Thymus (tissue), 11 donors: ENCODE results near the gene NR2F1-AS1. TPM values are rescaled to one million over a fixed set of nuclear protein-coding genes. Genes with fewer than 3 reads are reported as not detected.
"Not testable (repeated sequence)": the region's sequence is repeated elsewhere in the genome, so short reads cannot be mapped to it uniquely, and the experiment has no call there.

Source experiments
- DNase-seq, 9 donors: peaks; one replicate each; pipeline ENCODE4 v3.0.0-alpha.2; 2013; ENCODE audit warnings: low spot score in 9 of 9, low read depth in 6 of 9, missing footprints in 1 of 9
- H3K27ac ChIP-seq, 2 donors: one replicate each; pipeline ENCODE4 v1.5.1; 2013; ENCODE audit warnings: control low read depth in 1 of 2, low read depth in 1 of 2, low read length in 1 of 2, mild to moderate bottlenecking in 1 of 2, moderate library complexity in 1 of 2
- H3K27me3 ChIP-seq, 2 donors: one replicate each; pipeline ENCODE4 v1.5.1; 2013; ENCODE audit warnings: low read length in 1 of 2; ENCODE audit not compliant: control insufficient read depth in 2 of 2, insufficient read depth in 1 of 2
- H3K36me3 ChIP-seq, 2 donors: one replicate each; pipeline ENCODE4 v1.5.1; 2013; ENCODE audit warnings: low read length in 1 of 2, mild to moderate bottlenecking in 1 of 2, moderate library complexity in 1 of 2; ENCODE audit not compliant: control insufficient read depth in 2 of 2, insufficient read depth in 2 of 2
- H3K4me1 ChIP-seq, 2 donors: one replicate each; pipeline ENCODE4 v1.5.1; 2013; ENCODE audit warnings: low read length in 2 of 2; ENCODE audit not compliant: control insufficient read depth in 2 of 2, insufficient read depth in 2 of 2
- H3K4me3 ChIP-seq, 2 donors: one replicate each; pipeline ENCODE4 v1.5.1; 2013; ENCODE audit warnings: low read length in 2 of 2, control low read depth in 1 of 2, mild to moderate bottlenecking in 1 of 2
- H3K9me3 ChIP-seq, 2 donors: one replicate each; pipeline ENCODE4 v1.5.1; 2013; ENCODE audit warnings: low read length in 1 of 2, mild to moderate bottlenecking in 1 of 2; ENCODE audit not compliant: control insufficient read depth in 2 of 2, insufficient read depth in 1 of 2
- WGBS: extraction: QIAGEN DNeasy Blood & Tissue Kit; methylation state at CpG from one replicate; pipeline ENCODE4 v1.1.7; 2013; 5-methylcytosine and 5-hydroxymethylcytosine counted together
- polyA plus RNA-seq: library from polyadenylated mRNA; stranded (reverse); fragments of 200-250 nt; gene quantifications from one replicate; pipeline ENCODE4 v1.2.3, GENCODE V29; 2013
- total RNA-seq: library from RNA; stranded (reverse); fragments of 120-200 nt; gene quantifications from one replicate; pipeline ENCODE4 v1.2.4, GENCODE V29; 2013
- donor health status: healthy.

NR2F1-AS1 gene
- total and polyA plus RNA-seq, 2 donors: 2.0 to 5.0 TPM

GRCh38 chr5:93567424-93567823, 13.6 kb downstream of the NR2F1-AS1 start:
- Histone ChIP-seq H3K27me3 (peaks cover 45 to 66% of the 10 kb centered on the region in 2 donors), H3K9me3 (peaks cover 0 to 16% of the 10 kb centered on the region in 2 donors), H3K4me3 (no peak overlapping the region), H3K36me3 (no peaks in the 10 kb centered on the region), H3K27ac (no peak overlapping the region), H3K4me1 (peaks cover 7 to 25% of the 10 kb centered on the region in 2 donors)
- WGBS: 79% methylated on average over 1 of the region's 1 CpG
- DNase-seq: no peak

GRCh38 chr5:93566091-93566490, 14.9 kb downstream of the NR2F1-AS1 start:
- no peak for DNase-seq
- Histone ChIP-seq H3K36me3 (no peaks in the 10 kb centered on the region), H3K4me3 (no peak overlapping the region), H3K27me3 (peaks cover 32 to 59% of the 10 kb centered on the region in 2 donors), H3K9me3 (peaks cover 0 to 10% of the 10 kb centered on the region in 2 donors), H3K4me1 (peaks cover 7 to 14% of the 10 kb centered on the region in 2 donors), H3K27ac (no peak overlapping the region)

DNA sequence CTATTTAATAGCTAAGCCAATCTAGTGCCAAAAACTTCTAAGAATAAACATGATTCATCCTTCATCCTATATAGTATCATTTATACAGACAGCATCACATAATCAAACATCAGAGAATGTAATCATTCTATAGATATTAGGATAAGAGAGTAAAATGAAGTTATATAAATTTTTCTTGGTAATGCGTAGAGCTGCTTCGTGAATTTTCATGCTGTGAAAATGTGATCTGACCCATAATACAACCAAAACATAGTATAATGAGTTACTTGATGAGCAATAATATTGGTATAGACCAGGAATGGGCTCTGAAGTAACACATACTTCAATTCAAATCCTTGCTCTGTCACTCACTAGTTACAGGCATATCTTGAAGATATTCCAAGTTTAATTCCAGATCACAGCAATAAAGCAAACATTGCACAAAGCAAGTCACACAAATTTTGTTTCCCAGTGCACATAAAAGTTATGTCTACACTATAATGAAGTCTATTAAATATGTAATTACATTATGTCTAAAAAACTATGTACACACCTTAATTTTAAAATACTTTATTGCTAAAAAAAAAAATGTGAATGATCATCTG, 23.9 kb downstream of the NR2F1-AS1 start:
- WGBS: 97% methylated on average over 2 of the region's 2 CpGs
- H3K27ac ChIP-seq: no peak overlapping the region
- no peaks in the 10 kb centered on the region for H3K4me1 ChIP-seq
- no peak overlapping the region for H3K4me3 ChIP-seq
- peaks cover 0 to 3% of the 10 kb centered on the region in 2 donors for H3K27me3 ChIP-seq
- H3K9me3 ChIP-seq: no peaks in the 10 kb centered on the region
- DNase-seq: no peak
- H3K36me3 ChIP-seq: no peaks in the 10 kb centered on the region

DNA sequence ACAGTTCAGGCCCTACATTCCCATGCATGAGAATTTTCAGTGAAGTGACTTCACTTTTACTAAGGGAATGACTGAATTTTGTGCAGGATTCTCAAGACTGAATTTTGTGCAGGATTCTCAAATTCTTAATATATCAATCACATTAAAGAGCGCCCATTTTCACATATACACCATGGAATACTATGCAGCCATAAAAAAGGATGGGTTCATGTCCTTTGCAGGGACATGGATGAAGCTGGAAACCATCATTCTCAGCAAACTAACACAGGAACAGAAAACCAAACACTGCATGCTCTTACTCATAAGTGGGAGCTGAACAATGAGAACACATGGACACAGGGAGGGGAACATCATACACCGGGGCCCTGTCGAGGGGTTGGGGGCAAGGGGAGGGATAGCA, 31.4 kb downstream of the NR2F1-AS1 start:
- not testable (repeated sequence) for H3K27ac ChIP-seq, H3K27me3 ChIP-seq, H3K9me3 ChIP-seq, H3K4me1 ChIP-seq, H3K4me3 ChIP-seq, DNase-seq, H3K36me3 ChIP-seq
- 97% methylated on average over 3 of the region's 3 CpGs for WGBS

DNA sequence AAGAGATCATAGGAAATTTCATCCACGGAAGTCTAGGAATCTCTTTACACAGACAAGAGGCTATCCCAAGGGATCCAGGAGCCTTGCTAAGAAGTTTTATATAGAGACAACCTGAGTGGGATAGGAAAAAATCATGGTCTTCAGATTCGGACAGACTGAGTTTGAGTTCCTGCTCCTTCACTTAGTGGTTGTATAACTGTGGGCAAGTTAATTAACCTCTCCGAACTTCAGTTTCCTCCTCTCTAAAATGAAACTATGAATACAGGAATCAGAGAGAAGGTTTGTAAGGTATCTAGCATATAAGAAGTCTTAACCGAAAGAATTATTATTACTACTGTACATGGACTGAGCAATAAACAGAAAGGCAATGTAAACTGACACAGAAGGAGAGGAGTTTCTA, 35.1 kb downstream of the NR2F1-AS1 start:
- WGBS: 76% methylated on average over 4 of the region's 4 CpGs
- H3K27me3 ChIP-seq: no peaks in the 10 kb centered on the region
- DNase-seq: no peak
- no peaks in the 10 kb centered on the region for H3K36me3 ChIP-seq
- no peak overlapping the region for H3K27ac ChIP-seq
- no peaks in the 10 kb centered on the region for H3K9me3 ChIP-seq
- no peaks in the 10 kb centered on the region for H3K4me1 ChIP-seq
- no peak overlapping the region for H3K4me3 ChIP-seq

DNA sequence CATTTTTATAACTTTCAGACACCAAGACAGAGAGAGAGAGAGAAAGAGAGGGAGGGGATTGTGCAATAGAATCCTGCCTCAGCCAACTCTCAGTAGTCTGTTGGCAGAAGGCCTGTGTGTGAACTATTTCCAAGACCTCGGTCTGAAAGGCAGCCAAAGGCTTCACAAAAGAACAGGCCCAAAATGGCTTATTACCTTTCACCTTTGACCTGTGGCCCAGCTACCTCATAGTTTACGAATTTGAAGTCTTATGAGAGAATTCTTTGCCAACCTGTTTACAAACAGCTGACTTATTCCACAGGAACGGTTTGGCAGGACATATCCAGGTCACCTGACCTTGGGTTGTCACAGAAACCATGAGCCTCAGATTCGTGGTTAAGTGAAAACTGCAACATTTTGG, 48.6 kb downstream of the NR2F1-AS1 start:
- H3K4me3 ChIP-seq: no peak overlapping the region
- no peak overlapping the region for H3K27ac ChIP-seq
- no peaks in the 10 kb centered on the region for H3K36me3 ChIP-seq
- DNase-seq: peak in 1 of 9 donors; percentile 7
- 81% methylated on average over 4 of the region's 4 CpGs for WGBS
- no peaks in the 10 kb centered on the region for H3K27me3 ChIP-seq
- H3K4me1 ChIP-seq: no peaks in the 10 kb centered on the region
- H3K9me3 ChIP-seq: no peaks in the 10 kb centered on the region

GRCh38 chr5:93521815-93522214, 59.2 kb downstream of the NR2F1-AS1 start:
- not testable (repeated sequence) for H3K4me3 ChIP-seq, H3K27ac ChIP-seq, H3K27me3 ChIP-seq, H3K4me1 ChIP-seq, DNase-seq, H3K36me3 ChIP-seq
- WGBS: 93% methylated on average over 3 of the region's 3 CpGs
- peaks cover 0 to 14% of the 10 kb centered on the region in 2 donors for H3K9me3 ChIP-seq

- Histone ChIP-seq H3K36me3 (no peaks in the 10 kb centered on the region), H3K9me3 (peaks cover 0 to 14% of the 10 kb centered on the region in 2 donors), H3K4me1 (no peaks in the 10 kb centered on the region), H3K27me3 (no peaks in the 10 kb centered on the region), H3K4me3 (no peak overlapping the region), H3K27ac (no peak overlapping the region)
- no peak for DNase-seq
Measured at GRCh38 chr5:93519740-93520139, 61.3 kb downstream of the NR2F1-AS1 start.

- H3K36me3 ChIP-seq: no peaks in the 10 kb centered on the region
Measured at GRCh38 chr5:93517828-93518227, 63.2 kb downstream of the NR2F1-AS1 start.

DNA sequence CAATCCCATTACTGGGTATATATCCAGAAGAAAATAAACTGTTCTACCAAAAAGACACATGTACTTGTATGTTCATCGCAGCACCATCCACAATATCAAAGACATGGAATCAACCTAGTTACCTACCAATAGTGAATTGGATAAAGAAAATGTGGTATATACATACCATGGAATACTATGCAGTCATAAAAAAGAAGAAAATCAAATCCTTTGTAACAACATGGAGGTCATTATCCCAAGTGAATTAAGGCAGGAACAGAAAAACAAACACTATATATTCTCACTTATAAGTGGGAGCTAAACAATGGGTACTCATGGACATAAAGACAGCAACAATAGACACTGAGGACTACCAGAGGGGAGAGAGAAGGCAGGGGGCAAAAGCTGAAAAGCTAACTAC, 67.7 kb downstream of the NR2F1-AS1 start:
- Histone ChIP-seq H3K4me3 (no peak overlapping the region), H3K9me3 (no peaks in the 10 kb centered on the region), H3K36me3 (no peaks in the 10 kb centered on the region), H3K4me1 (no peaks in the 10 kb centered on the region), H3K27ac (no peak overlapping the region), H3K27me3 (no peaks in the 10 kb centered on the region)
- DNase-seq: no peak
- WGBS: 99% methylated on average over 1 of the region's 1 CpG

More at GRCh38 chr5:93517828-93518227, 63.2 kb downstream of the NR2F1-AS1 start:
- Histone ChIP-seq H3K4me3 (no peak overlapping the region), H3K4me1 (no peaks in the 10 kb centered on the region), H3K27me3 (no peaks in the 10 kb centered on the region), H3K27ac (no peak overlapping the region), H3K9me3 (peaks cover 0 to 6% of the 10 kb centered on the region in 2 donors)
- DNase-seq: no peak
